DMS114 treated with DMSO at 0.1 percent for 48 hours (cell line): ENCODE data around the gene PAEP.
"Not testable (repeated sequence)": the region's sequence is repeated elsewhere in the genome, so short reads cannot be mapped to it uniquely, and the experiment has no call there.

Experiments
- DNase-seq: peaks from one replicate; lab custom pipeline; 2025; ENCODE audit not compliant: unreplicated experiment; lab: John Stamatoyannopoulos, UW

PAEP gene

GRCh38 chr9:135549478-135550343, 11.8 kb upstream of the PAEP start:
- DNase-seq, result not testable (repeated sequence)

DNA sequence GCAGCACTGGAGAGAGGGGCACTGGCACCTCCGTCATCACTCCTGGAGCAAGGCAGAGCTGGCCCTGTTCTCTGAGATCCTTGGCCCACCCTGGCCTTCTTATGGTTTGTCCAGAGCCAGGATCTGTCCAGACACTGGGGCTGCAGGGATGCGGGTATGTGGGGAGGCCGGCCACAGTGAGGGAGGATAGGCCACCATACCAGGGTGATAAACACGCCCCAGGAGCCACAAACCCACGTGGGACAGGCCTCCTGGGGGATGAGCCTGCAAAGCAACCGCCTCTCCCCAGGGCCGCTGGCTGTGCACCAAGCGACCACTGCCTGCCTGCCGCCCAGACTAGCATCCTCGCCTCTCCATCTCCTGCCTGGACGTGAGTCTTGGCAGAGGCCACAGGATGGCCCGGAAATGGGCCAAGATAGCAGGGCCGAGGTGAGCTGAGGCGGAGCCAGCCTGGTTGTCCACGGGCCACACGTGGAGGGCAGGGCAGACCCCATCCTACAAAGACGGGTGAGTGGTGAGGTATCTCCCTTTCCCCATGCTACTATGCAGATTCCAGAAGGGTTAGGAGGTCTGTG, 11.1 kb upstream of the PAEP start:
- DNase-seq, result no peak

DNA sequence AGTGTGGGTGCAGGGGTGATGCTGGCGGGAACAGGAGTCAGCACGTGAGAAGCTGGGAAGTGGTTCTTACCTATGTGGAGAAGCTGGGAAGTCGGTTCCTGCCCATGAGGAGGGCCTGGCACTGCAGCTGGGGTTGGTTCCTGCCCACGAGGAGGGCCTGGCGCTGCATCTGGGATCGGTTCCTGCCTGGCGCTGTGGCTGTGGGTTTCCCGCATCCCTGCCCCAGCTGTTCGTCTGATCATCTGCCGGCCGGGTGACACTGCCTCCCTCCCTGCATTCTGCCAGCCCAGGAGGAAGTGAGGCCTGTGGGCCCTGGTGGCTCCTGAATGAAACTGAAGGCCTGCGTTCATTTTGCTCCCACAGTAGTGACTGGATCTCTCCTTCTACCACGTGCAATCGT, 10.5 kb upstream of the PAEP start:
- DNase-seq, result no peak

DNA sequence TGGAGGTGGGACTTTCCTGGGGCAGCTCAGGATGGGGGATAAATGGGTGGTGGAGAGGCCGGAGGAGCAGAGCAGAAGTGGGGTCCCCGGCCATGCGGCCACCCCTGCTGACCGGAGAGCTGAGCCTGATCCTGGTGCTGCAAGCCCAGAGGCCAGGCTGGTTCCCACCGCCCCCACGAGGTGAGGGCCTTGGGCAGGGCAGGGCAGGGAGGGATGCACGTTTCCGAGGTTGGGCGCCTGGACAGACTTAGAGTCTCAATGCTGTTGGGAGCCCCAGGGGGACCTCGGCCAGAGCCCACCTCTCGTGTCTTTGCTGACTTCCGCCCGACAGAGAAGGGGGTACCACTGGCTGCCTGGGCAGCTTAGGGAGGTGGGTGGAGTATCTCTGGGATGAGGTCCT, 10.1 kb upstream of the PAEP start:
- DNase-seq, result no peak

GRCh38 chr9:135552021-135552697, 9.4 kb upstream of the PAEP start:
- no peak for DNase-seq

GRCh38 chr9:135552698-135553171, 8.8 kb upstream of the PAEP start:
- no peak for DNase-seq

GRCh38 chr9:135554718-135555117, 6.8 kb upstream of the PAEP start:
- DNase-seq, result no peak

- DNase-seq, result no peak
Observed at GRCh38 chr9:135555203-135555602, 6.4 kb upstream of the PAEP start.

DNA sequence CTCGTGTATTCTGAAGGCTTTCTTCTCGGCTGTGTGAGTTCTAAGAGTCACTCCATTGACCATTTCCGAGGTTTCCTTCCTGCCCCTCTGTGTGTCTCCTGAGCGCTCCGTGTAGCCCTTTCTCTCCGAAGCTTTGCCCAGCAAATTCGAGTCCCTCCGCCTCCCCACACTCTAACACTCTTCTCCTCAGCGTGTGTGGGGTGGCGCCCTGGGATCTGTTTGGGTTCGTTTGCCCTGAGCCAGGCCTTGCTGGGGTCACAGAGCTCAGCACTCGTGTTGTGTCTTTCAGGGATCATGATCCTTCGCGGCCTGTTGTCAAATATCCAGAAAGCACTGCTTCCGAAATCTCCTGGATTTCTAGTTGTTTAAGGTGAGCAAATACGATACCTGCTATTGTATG, 5.6 kb upstream of the PAEP start:
- no peak for DNase-seq

GRCh38 chr9:135559606-135560005, 1.9 kb upstream of the PAEP start:
- DNase-seq, result no peak

DNA sequence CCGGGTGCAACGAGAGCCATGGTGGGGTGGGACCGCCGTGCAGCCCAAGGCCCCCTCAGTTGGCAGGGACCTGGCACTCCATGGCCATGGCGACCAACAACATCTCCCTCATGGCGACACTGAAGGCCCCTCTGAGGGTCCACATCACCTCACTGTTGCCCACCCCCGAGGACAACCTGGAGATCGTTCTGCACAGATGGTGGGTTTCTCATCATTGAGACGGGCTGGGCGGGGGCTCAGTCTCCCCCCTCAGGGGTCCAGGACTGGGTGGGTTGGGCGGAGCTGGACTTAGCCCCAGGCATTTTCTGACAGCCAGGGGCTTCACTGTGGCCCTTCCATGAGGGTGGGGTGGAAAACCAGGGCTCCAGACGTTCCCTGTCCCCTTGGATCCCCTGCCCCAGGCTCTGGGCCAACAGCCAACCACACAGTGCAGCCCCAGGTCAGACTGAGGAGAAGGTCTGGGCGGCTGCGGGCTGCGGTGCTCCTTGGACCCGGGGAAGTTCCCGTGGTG, 734 bp downstream of the PAEP start:
- DNase-seq, result no peak

DNA sequence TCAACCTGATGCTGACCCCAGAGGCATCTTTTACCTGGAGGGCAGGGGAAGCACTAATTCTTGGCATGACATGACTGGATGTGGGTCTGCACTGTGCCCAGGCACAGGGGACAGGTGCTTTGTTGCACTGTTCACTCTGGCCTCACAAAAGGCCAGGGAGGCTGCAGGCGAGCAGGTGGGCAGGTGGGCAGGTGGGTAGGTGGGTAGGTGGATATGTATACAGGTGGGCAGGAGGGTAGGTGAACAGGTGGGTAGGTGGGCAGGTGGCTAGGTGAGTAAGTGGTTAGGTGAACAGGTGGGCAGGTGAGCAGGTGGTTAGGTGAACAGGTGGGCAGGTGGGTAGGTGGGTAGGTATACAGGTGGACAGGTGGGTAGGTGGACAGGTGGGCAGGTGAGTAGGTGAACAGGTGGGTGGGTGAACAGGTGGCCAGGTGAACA, 1.5 kb downstream of the PAEP start:
- no peak for DNase-seq

- DNase-seq, result no peak
Observed at GRCh38 chr9:135563858-135564257, 2.3 kb downstream of the PAEP start.

DNA sequence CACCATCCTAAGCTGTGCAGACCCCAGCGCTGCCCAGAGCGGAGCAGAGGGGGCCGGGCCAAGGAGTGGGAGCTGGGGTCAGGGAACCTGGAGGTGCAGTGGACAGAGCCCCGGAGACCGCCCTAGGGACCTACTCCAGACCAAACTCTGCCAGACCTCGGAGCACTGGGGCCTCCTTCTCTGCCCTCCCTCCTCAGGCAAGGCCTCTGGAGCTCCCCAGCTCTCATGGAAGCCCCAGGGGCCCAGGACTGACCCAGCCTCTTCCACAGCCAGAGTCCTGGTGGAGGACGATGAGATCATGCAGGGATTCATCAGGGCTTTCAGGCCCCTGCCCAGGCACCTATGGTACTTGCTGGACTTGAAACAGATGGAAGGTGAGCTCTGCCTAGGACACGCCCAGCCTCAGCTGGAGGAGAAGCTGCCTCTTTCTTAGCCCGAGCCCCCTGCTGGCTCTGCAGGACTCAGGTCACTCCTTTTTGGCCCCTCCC, 3.6 kb downstream of the PAEP start:
- DNase-seq, result no peak

DNA sequence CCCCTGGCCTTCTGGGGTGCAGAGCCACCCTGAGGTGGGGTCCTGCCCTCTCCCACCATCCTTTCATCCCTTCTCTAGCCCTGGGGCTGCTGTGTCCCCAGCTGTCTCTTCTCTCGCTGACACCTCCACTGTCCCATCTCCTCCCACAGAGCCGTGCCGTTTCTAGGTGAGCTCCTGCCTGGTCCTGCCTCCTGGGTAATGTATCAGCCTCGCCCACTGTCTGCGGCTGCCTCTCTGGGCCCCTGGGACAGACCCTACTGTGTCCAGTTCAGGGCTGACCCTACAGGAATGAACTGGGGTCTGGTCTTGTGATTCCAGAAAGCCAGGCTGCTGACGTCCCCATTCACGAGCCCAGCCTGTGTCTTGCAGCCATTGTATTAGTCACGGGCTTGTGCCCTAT, 4.1 kb downstream of the PAEP start:
- no peak for DNase-seq

- no peak for DNase-seq
Observed at GRCh38 chr9:135566552-135566951, 5.0 kb downstream of the PAEP start.

GRCh38 chr9:135567311-135567710, 5.8 kb downstream of the PAEP start:
- no peak for DNase-seq

DNA sequence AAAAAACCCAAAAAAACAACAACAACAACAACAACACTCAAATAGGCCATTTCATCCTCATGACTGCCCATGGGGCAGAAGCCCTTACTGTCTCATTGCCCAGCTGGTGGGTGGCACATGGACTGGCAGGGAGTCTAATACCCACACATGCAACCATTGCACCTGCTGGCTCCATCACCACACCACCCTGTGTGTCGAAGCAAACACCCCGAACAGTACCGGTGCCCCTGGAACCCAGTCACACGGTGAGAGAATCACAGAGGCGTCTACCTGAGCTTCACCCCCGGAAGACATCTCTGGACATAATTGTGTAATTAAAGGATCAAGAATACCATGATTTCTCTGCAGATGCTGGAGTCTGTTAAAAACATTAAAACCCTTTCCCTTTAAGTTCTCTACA, 6.5 kb downstream of the PAEP start:
- no peak for DNase-seq

DNA sequence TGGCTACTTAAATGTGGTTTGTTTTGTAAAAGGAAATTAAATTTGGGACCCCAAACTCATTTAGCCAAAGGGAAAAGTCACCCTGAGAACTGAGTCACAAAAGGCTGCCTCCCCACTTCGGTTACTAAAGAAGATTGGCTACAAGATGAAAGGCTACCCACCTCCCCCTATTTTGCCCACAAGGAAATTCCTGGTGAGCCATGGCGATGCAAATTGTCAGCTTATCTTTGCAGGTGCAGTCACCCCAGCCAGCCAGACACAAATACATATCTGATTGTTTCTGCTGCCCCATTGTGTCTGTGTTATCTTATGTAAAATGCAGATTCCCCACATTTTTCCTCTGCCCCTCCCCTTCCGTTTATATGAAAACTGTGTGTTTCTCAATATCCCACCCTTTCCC, 8.9 kb downstream of the PAEP start:
- DNase-seq, result no peak

GRCh38 chr9:135572233-135572632, 10.7 kb downstream of the PAEP start:
- DNase-seq, result no peak

GRCh38 chr9:135573124-135573523, 11.6 kb downstream of the PAEP start:
- no peak for DNase-seq

GRCh38 chr9:135574331-135574730, 12.8 kb downstream of the PAEP start:
- DNase-seq, result no peak
